Tongue (tissue), 2 donors: ENCODE data around the gene COL1A1. TPM values are rescaled to one million over a fixed set of nuclear protein-coding genes. Genes with fewer than 3 reads are reported as not detected.
A peak's percentile ranks its signal among the peaks of the same experiment; 100 is the strongest.

Source experiments
- DNase-seq: peaks from one replicate; pipeline ENCODE4 v3.0.0-alpha.2; 2015
- total RNA-seq: library from RNA; depleted of rRNA; stranded (reverse); fragments of >200 nt; gene quantifications from one replicate; pipeline ENCODE4 v1.2.3, GENCODE V29; 2014

COL1A1 gene
- total RNA-seq, 1 donor from 2014 or later: 3,144 TPM

DNA sequence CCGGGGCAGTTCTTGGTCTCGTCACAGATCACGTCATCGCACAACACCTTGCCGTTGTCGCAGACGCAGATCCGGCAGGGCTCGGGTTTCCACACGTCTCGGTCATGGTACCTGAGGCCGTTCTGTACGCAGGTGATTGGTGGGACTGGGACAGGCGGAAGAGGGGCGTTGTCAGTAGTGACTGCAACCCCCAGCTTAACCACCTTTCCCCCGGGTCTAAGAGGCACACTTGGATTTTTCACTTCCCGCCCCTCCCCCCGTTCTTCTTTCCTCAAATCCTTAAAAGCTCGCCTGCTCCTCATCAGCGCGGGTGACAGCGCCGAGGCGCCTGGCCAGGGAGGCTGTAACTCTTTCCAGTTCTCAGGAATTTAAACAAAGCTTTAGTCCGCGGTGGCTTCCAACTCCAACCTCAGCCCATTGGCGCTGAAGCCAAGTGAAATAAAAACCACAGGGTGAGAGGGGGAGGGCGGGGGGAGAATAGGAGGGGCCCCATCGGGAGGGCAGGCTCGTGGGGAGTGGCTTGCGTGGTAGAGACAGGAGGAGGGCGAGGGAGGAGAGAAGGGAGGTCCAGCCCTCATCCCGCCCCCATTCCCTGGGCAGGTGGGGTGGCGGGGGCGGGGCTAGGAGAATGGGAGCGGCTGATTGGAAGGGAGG lies 1.5 kb downstream of the COL1A1 start:
- DNase-seq: peak; percentile 98

DNA sequence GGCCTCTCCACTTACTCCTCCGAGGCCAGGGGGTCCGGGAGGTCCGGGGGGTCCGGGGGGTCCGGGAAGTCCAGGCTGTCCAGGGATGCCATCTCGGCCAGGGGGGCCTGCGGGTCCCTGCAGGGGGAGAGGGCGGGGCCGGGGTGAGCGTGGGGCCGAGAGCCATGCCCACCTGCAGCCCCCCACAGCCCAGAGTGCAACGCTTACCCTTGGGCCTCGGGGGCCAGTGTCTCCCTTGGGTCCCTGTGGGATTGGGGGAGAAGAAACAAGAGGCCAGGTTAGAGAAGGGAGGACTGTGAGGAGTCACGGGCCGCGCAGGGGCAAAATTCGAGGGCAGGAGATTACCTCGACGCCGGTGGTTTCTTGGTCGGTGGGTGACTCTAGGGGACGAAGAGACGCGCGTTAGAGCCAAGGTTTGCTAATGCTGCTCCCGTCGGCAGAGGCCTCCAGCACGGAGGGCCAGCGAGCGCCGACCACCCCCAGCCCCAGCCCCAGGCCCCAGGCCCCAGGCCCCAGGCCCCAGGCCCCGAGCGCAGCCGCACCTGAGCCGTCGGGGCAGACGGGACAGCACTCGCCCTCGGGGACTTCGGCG lies 2.1 kb downstream of the COL1A1 start:
- DNase-seq: no peak

DNA sequence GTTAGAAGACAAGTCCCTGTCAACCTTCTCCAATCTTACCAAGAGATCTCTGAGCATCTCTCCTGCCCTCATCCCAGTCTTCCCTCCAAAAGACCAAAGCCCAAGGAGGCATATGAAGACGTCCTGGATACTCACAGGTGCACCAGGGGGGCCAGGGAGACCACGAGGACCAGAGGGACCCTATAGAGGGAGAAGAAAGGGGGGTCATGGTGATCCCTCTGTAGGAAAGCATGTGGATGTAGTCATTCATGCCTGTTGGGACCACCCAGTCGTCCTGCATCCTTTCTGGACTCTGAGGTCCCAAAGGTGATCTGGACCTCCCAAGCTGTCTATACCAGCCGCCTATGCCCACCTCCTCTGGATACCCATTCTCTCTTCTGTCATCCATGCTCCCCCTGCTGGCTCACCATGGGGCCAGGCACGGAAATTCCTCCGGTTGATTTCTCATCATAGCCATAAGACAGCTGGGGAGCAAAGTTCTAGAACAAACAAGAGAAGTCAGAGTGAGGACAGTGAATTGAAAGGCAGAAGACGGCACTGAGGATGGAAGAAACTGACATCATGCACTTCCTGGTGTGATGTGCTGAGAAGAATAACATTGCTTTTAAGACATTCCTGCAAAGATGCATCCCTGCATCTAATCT lies 3.3 kb downstream of the COL1A1 start:
- DNase-seq: peak; percentile 79

DNA sequence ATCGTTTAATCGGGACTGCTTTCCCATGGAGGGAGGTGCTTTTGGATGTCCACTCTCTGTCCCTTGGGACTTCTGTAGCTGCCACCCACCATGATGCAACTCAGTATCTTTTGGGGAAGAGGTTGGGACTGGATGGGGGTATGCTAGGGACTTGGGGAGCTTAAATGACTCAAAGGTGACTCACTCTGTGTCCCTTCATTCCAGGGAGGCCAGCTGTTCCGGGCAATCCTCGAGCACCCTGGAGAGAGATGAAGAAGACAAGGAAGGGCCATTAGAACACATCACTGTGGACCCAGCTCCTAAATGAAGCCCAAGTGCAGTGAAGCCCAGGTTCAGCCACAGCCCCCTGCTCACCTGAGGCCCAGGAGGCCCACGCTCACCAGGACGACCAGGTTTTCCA lies 4.6 kb downstream of the COL1A1 start:
- DNase-seq: no peak

DNA sequence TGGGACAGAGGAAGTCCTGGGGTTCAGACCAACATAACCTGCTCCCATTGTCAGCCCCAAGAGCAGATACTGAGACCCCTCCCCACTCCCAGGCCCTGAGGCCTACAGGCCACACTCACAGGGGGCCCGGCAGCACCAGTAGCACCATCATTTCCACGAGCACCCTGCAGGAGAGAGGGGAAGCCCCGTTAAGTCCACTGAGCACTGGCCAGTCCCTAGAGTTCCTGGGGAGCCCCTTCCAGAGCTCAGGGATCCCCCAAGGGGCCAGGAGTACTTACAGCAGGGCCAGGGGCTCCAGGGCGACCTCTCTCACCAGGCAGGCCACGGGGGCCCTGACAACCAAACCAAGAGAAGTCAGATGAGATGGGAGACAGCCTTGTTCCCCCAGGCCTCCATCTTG lies 5.4 kb downstream of the COL1A1 start:
- no peak for DNase-seq

DNA sequence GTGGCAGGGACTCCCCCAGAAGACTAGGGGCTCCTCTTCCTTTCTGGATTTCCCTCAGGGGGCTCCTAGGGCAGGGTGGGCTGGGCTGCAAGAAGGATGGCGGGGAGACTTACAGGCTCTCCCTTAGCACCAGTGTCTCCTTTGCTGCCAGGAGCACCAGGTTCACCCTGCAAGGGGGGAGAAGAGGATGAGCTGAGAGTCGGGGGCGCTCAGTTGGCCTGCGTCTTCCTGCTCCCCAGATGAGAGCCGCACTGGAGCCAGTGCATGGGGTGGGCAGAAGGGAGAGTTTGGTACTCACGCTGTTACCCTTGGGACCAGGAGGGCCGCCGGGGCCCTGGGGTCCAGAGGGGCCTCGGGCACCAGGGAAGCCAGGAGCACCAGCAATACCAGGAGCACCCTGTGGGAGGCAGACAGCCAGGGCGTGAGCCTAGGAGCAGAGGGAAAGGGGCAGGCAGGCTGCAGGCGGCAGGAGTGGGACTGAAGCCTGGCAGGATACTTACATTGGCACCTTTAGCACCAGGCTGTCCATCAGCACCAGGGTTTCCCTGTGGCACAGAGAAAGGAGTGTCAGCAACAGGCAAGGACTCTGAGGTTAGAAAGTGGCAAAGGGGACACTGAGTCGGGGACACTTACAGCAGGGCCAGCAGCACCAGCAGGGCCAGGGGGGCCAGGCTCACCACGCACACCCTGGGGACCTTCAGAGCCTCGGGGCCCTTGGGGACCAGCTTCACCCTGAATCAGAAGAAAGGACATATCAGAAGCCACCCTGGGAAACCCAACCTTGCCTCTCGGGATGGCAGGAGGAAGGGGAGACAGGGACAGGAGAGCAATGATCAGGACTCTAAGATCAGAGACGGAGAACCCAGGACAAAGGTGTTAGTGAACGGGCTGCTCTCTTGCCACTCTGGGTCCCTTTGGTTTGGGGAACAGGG lies 6.2 kb downstream of the COL1A1 start:
- no peak for DNase-seq

DNA sequence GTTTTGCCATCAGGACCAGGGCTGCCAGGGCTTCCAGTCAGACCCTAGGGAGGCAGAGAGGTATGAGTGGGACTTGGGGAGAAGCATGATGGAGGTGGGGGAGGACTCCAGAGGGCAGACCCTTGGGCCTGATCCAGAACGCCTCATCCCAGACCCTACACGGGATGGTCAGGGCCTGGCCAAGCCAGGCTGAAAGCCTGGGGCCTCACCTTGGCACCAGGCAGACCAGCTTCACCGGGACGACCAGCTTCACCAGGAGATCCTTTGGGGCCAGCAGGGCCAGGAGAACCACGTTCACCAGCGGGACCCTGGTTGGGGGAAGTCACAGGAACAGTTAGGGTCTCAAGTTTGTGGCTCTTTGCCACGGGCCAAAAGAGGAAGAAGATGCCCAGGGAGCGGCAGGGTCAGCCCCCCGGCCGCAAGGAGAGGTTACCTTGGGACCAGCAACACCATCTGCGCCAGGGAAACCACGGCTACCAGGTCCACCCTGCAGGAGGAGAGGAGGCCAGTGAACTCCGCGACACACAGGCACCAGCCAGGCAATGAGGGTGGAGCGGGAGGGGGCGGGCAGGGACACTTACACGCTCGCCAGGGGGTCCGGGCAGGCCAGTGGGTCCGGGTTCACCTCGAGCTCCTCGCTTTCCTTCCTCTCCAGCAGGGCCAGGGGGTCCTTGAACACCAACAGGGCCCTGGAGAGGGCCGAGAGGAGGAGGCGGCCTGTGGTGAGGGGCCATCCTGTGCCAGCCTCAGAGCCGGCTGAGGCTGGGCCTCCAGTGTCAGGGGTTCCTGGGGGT lies 7.1 kb downstream of the COL1A1 start:
- no peak for DNase-seq

DNA sequence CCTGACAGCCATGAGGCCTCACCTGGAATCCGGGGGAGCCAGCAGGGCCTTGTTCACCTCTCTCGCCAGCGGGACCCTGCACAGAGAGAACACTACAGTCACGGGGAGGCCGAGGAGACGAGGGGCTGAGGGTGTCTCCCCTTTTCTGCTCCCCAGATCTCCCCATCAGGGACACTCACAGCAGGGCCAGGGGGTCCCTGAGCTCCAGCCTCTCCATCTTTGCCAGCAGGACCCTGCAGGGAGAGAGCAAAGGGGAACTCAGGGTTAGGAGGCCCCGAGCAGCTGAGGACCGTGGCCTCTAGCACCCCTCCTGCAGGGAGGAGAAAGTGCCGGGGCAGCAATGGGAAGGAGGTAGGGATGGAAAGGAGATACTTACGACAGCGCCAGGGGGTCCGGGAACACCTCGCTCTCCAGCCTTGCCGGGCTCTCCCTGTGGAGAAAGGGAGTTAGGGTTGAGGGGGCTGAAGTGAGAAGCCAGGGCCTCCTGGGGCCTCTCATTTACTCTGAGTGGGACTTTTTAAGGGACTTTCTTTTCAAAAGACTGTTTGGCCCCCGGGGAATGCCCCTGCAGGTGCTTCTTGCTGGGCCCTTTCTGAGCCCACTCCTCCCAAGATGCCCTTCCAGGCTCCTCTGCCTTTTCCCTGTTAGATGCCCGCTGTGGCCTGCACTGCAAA lies 8.7 kb downstream of the COL1A1 start:
- no peak for DNase-seq

DNA sequence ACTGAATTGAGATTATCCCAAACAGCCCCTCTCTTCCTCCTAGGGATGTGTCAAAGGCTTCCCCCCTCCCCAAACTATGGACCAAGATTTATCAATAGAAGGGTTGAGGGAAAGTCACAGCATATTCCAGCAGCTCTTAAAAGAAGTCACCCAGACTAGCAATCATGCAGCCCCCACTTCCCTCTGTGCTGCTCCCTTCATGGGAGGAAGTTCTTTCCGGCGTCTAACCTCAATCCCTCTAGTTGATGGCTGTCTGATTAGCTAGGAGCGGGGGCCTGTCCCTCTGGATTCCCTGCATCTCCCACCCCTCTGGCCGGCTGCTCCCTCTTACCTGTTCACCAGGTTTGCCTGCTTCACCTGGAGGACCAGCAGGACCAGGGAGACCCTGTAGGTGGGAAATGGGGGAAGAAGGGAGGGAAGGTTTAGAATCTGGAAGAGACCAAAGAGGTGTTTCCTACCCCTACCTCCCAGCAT lies 9.2 kb downstream of the COL1A1 start:
- no peak for DNase-seq

DNA sequence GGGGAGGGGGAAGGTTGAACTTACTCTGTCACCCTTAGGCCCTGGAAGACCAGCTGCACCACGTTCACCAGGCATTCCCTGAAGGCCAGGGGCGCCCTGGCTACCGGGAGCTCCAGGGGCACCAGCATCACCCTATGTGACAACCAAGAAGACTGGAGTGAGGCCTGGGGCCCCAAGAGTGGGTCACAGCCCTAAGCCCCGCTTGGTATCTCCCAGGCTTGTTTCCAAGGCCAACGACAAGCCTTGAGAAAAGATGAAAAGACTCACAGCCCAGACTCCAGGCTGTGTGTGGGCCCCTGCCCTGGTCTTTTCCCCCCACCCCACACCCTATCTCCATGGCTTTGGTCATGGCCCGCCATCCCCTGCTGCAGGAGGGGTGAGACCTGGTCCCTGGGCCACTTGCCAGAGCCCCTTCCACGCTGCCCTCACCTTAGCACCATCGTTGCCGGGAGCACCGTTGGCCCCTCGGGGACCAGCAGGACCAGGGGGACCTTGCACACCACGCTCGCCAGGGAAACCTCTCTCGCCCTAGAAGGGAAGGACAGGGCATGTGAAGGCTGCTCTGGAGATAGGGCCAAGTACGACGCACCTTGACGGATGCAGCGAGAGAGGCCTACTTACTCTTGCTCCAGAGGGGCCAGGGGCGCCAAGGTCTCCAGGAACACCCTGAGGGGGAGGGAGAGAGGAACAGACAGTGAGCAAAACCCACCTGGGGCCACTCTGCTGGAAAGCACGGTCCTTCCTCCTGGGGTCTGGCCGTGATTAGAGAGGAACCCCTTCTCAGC lies 9.9 kb downstream of the COL1A1 start:
- DNase-seq: no peak

DNA sequence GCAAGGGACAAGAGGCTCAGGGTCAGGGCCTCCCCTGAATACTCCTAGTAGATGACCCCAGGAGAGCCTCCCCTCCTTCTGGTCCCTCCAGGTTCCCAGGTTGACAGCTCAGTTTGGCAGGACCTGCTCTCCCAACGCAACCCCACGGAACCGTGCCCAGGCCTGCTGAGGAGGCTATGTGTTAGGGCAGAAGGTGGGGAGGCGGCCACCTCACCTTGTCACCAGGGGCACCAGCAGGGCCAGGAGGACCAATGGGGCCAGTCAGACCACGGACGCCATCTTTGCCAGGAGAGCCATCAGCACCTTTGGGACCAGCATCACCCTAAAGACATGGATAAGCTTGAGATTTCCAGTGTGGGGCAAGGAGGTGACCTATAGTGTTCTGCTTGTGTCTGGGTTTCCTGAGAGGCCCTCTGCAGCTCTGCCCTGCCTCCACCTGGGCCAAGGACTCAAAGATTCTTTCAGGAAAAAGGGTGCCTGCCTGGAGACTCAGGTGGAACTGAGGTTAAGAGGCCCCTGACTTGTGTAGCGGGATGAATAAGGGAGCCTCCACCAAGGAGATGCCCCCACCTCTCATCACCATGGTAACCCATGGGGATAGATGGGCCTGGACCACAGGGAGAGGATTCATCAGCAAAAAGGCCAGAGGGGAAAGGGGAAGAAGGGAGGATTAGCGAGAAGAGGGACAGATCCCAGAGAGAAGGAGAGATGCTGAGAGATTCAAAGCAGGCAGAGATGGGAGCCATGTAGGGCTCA lies 10.7 kb downstream of the COL1A1 start:
- DNase-seq: no peak

DNA sequence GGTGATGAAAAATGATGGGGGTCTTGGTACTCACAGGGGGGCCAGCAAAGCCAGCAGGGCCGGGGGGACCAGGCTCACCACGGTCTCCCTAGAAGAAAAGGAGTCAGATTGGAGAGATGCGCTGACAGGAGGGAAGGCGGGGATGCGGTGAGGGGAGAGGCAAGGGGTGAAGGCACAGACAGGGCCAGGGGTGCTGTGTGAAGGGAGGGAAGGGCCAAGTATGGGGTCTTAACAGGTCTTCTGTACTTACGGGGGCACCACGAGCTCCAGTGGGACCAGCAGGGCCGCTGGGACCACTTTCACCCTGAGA lies 11.2 kb downstream of the COL1A1 start:
- DNase-seq: no peak

DNA sequence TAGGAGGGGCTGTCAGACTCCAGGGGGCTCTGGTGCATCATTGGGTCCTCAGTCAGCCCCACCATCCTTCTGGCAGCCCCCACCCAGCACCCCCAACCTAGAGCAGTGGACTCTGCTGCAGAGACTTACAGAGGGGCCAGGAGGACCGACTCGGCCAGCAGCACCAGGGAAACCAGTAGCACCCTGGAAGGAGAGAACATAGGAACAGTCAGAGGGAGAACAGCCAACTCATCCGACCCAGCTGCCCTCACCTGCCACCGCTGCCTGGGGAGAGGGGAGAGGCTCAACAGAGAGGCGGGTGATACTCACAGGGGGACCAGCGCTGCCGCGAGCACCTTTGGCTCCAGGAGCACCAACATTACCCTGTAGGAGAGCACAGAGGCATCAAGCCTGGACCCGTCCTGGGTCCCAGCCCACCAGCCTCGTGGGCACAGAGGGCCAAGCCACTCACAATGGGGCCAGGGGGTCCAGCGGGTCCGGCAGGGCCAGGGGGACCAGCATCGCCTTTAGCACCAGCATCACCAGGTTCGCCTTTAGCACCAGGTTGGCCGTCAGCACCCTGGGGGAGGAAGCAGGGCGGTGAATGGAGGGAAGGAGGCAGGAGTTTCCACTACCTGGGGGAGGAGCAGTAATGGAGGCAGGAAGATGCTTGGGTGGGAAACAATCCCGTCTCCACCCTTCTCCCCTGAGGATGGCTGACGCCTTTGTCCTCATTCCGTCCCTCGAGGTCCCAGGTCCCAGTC lies 11.7 kb downstream of the COL1A1 start:
- no peak for DNase-seq

DNA sequence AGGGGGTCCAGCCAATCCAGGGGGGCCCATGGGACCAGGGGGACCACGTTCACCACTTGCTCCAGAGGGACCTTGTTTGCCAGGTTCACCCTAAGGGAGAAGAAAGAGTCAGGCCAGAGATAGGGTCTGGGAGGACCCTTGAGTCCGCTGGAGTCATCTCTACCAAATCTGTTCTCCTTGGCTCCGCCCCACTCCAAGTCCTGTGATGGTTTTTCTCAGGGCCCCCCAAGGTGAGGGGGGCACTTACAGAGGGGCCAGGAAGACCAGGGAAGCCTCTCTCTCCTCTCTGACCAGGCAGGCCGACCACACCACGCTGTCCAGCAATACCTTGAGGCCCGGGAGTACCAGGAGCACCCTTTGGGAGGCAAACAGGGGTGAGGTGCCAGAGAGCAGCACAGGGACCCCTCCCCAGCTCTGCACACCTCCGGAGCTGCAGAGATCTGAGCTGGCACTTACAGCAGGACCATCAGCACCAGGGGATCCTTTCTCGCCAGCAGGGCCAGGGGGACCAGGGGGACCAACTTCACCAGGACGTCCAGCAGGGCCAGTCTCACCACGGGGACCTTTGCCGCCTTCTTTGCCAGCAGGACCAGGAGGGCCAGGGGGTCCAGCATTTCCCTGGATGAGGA lies 12.4 kb downstream of the COL1A1 start:
- DNase-seq: no peak

DNA sequence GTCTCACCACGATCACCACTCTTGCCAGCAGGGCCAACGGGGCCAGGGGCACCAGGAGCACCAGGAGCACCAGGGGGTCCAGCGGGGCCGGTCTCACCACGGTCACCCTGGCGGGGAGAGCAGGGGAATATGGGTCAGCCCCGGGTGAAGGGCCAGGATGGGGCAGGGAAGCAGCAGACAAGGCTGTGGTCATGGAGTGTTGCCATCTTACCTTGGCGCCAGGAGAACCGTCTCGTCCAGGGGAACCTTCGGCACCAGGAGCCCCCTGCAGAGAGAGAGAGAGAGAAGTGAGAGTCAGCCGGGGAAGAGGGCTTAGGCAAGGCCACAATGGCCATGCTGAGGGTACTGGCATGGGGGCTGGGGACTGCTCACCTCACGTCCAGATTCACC lies 12.9 kb downstream of the COL1A1 start:
- DNase-seq: no peak

DNA sequence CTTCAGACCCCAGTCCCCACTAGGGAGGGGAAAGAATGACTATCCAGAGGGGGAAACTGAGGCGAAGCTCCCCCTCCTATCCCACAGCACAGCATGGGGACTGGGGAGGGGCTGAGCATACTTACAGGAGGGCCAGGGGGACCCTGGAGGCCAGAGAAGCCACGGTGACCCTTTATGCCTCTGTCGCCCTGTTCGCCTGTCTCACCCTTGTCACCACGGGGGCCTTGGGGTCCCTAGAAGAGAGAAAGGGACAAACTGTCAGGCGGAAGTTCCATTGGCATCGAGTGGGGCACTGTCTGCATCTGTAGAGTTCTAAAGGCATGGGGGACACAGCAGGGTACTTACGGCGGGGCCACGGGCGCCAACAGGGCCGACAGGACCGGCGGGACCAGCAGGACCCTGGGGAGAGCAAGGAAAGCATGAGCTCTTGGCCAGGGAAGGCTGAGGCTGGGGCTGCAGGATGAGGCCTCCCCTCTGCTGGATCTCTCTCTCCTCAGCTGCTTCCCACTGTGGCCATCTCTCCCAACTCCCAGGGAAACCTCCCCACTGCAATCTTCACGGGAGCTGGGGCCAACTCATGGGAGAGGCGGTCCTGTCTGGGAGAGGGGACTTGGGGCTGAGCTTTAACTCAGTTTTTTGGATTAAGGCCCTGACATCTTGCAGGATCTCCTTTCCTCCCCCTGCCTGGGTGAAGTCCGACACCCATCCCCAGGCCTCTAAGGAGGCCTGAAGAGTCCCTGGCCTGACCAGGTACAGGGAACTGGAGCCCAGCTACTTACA lies 13.5 kb downstream of the COL1A1 start:
- DNase-seq: no peak

DNA sequence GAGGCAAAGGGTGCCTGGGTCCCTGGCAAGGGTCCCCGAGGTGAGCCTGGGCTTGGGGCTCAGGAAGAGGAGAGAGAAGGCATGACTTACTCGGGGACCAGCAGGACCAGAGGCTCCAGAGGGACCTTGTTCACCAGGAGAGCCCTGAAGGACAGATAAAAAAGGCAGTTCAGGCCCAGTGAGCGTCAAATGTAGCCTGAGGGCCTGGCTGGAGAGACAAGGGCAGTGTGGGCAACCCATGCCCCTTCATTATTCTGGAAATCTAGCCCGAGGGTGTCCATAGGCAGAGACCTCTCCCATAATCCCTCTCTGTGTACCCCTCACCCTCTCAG lies 14.1 kb downstream of the COL1A1 start:
- no peak for DNase-seq
